ENCODE data around the gene VAV2.

The VAV2 gene

DNA sequence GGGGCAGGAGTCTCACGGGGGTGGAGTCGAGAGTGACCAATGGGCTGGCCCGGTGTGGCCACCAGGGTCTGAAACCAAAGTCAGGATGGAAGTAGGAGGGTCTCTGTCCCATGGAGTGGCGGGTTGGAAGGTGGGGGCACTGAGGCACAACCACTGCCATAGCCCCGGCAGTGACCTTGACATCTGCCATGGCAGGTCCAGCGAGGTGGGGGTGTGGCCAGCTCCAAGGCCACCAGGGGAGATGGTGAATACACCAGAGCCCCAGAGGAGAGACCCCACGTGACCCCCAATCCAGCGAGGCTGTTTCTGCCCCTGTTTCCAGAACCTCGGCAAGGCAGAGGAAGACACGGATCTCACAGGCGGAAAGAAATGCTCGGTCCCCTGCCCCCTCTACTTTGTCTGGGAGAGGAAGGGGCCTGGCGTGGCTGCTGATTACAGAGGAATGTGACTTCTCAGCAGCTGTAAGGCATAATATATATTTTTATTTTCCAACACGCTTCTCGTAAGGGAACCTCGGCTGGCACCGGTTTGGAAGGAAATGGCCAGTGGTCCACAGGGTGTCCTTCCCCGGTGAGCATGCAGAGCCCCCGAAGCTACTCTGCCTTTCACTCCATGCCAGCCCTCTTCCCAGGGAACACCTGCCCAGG lies 148.2 kb downstream of the VAV2 start:
- in situ Hi-C loops (cut with MboI; ENCODE audit: low sequenced_read_pairs): no loop called here

DNA sequence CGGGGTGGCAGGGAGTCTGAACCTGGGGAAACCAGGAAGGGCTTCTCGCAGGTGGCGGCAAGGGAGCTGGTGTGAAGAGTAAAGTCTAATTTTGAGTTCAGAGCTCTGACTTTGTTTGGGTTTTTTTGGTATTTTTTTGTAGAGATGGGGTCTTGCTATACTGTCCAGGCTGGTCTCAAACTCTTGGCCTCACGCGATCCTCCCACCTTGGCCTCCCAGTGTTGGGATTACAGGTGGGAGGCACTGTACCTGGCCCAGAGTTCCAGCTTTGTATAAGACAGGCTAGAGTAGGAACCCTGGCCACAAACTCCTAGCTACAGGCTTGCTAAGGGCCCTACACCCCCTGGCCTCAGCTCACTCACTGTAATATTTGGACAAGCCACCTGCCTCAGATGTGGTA lies 148.9 kb downstream of the VAV2 start:
- in situ Hi-C loops (cut with MboI; ENCODE audit: low sequenced_read_pairs): no loop called here

DNA sequence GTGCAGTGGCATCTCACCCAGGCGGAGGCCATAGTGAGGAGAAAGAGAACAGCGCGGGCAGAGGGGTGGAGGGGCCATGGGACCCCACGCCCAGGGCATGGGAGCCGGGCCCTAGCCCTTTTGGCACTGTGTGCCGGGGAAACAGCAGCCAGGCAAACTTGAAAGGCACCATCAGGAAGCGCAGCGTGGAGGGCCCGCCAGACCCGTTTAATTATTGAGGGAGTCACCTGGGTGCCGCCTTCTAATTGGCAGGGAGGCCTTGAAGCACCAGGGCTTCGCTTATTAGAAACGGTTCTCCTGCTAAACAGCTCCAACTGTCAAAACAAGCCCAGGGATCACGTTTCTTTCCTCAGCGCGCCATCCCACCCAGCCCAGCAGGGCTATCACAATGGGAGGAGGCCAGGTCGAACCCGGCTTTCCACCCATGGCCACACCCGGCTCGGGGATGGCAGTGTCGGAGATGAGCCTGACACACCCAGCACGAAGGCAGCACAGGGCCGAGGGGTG lies 149.3 kb downstream of the VAV2 start:
- in situ Hi-C loops (cut with MboI; ENCODE audit: low sequenced_read_pairs): no loop called here

DNA sequence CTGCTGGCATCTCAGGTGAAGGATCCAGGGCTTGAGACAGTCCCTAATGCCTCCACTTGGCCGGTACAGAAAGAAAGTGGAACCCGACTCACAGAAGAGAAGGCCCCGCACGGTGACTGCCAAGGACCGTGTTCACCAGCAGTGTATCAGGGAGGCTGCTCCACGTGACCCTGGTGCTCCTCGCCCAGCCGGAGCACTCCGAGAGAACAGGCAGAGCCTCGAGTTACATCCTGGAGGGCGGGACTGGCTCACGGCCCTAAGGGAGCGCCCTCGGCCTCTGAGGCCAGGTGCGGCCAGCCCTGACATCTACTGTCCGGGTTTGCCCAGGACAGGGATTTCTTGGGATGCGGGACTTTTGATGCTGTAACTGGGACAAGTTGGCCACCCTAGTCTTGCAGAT lies 149.9 kb downstream of the VAV2 start:
- in situ Hi-C loops (cut with MboI; ENCODE audit: low sequenced_read_pairs): no loop called here

DNA sequence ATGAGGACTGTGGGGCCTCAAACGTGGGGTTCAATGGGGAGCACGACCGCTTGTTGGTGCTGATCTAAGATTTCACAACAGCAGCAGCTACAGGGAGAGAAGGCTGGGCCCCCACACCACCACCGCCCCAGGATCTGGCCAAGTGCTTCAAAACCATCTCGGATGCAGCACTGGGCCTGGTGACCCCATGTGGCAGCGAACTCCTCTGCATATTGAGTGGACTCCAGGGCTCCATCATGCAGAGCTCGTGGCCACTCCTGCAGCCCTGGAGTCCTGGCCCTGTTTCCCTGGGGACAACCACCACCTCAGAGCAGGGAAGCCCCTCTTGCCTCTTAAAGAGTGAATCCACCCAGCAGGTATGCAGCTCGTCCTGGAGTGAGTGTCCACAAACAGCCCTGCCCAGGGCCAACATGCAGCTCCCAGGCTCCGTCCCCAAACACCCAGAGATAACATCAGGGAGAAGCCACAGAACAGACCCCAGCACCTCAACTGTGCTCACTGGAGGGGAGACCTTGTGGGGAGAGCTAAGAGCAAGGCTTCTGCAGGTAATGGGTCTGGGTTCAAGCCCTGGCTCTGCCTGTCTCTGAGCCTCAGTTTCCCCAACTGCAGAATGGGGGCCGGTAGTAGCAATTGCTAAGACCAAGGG lies 150.8 kb downstream of the VAV2 start:
- in situ Hi-C loops (cut with MboI; ENCODE audit: low sequenced_read_pairs): no loop called here

DNA sequence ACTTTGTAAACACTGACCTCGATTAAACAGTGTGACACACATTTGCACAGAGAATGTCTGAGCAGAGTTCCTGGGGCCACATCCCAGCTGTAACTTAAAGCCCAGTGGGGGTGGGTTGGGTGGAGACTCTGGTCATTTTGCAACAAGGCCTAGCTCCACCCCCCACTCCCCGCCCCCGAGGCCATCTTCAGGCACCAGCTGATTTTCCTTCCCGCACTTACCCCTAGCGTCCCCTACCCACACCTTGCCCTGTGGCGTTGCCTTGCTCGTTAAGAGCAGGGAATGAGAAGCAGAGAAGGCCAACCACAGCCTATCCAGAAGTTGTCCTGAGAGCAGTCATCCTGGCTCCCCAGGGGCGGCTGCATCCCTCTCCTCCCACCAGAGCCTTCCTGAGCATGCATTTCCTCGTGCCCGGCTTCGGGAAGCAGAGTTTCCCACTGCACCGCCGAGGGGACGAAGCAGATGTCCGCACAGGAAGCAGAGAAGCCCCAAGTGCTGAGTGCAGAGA lies 152.2 kb downstream of the VAV2 start:
- in situ Hi-C loops (cut with MboI; ENCODE audit: low sequenced_read_pairs): no loop called here

DNA sequence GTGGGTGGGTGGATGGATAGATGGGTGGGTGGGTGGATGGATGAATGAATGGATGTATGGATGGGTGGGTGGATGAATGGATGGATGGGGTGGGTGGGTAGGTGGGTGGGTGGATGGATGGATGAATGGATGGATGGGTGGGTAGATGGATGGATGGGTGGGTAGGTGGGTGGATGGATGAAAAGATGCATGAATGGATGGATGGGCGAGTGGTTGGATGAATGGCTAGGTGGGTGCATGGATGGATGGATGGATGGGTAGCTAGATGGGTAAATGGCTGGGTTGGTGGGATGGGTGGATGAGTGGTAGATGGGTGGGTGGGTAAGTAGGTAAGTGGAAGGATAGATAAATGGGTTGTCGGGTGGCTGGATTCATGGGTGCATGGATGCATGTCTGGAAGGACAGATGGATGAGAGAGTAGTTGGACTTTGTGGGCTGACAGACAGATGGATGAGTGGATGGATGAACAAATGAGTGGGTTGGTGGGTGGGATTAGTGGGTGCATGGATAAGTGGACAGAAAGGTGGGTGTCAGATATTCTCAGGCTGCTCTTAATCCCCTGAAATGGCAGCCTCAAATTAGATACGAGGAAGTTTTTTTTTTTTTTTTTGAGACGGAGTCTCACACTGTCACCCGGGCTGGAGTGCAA lies 153.1 kb downstream of the VAV2 start:
- in situ Hi-C loops (cut with MboI; ENCODE audit: low sequenced_read_pairs): no loop called here

DNA sequence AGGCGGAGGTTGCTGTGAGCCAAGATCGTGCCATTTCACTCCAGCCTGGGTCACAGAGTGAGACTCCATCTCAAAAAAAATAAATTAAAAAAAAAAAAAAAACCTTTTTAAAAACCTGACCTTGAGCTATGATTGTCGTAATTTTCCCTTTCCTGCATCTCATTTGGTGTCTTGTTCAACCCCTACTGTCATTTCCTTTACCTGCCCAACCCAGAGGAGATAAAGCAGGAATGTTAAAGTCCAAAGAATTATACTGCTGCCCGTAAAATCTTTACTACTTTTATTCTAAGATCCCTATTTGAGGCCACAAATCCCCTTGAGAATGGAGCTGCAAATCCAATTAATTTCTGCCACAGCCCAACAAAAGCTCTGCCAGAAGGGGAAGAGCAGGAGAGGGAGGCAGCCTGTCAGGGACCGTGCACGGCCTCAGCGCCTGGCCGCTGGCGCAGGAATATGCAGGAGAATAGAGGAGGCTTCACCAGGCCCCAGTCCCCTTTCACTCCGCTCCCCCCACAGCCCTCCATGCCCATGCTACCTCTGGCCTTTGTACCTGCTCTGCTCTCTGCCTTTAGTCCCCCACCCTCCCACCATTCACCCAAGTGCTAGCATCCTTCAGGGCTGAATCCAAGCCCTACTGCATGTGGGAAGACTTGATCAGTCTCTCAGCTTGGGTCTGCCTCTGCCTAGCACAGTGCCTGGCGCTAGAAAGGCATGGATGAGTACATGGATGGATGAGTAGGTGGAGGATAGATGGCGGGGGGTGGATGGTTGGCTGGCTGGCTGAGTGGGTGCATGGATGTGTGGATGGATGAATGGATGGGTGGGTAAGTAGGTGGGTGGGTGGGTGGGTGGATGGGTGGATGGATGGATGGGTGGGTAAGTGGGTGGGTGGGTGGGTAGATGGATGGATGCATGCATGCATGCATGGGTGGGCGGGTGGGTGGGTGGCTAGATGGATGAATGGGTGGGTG lies 154.2 kb downstream of the VAV2 start:
- in situ Hi-C loops (cut with MboI; ENCODE audit: low sequenced_read_pairs): no loop called here

DNA sequence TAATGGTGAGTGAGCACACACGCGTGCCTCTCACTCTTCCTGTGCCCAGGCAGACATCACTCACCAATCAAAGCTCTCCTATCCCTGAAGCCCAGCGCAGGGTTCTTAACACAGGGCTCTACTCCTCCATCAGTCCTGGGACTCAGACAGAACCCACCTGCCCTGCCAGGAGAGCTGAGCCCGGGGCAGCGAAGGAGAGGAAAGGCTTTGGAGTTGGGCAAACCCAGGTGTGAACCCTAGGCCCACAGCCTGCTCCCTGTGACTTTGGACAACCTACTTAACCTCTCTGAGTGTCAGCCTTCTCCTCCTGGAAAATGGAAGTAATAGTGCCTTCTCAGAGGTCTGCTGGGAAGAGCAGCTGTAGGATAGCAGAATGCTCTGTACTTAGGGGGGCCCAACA lies 155.3 kb downstream of the VAV2 start:
- in situ Hi-C loops (cut with MboI; ENCODE audit: low sequenced_read_pairs): no loop called here

DNA sequence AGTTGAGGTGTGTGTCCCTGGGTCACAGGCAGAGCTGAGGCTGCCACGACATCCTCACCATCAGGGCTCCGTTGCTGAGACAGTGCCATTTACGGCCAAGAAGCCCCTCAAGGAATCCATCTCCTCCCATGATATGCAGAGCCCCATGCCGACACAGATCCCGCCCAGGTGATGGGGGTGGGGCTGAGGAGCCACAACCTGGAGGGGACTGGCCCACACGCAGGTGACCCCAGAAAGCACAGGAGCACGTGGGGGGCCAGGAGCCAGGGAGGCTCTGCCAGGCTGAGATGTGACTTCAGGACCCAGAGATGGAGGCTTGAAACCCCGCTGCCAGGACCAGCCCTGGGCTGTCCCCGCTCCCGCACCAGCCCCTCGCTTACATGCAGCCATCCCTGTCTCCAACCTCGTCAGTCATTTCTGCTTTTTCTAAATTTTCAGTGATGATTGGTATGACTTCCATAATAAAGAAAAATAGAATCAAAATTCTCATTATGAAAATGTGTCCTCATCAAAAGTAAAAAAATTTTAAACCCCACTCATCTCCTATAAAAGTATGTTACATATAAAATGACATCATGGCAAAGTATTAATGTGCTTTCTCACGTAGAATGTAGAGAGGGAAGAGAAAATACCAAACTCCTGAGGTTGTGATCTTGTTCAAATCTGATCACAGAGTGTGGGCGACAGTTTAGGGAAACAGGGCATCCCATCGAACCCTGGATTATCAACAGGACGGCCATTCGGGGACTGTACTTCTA lies 155.9 kb downstream of the VAV2 start:
- in situ Hi-C loops (cut with MboI; ENCODE audit: low sequenced_read_pairs): no loop called here

DNA sequence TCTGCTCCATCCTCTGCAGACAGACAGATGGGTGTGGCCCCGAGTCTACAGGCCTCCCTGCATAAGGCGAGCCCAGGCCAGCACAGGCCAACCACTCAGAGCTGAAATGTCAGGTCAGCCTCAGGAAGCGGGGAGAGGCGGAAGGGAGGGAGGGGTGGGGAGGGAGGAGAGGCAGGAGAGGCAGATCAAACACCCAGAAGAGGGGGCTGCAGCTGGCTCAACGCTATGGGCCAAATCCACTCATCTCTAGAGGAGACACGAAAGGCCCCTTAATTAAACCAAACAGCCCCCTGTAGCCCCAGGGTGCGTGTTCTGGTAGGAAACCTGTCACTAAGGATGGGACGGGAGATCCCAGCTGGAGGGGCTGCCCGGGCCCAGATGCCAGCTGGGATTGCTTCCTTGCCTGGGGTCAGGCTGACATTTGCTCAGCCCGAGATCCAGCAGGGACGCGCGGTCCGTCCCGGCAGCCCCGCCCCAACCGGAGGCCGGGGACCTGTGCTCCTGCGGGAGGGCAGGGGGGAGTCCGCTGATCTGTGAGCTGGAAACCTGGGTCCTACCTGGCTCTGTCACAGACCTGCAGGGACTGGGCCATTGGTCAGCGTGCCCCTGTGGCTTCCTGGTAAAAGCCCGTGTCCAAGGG lies 156.7 kb downstream of the VAV2 start:
- in situ Hi-C loops (cut with MboI; ENCODE audit: low sequenced_read_pairs): no loop called here

DNA sequence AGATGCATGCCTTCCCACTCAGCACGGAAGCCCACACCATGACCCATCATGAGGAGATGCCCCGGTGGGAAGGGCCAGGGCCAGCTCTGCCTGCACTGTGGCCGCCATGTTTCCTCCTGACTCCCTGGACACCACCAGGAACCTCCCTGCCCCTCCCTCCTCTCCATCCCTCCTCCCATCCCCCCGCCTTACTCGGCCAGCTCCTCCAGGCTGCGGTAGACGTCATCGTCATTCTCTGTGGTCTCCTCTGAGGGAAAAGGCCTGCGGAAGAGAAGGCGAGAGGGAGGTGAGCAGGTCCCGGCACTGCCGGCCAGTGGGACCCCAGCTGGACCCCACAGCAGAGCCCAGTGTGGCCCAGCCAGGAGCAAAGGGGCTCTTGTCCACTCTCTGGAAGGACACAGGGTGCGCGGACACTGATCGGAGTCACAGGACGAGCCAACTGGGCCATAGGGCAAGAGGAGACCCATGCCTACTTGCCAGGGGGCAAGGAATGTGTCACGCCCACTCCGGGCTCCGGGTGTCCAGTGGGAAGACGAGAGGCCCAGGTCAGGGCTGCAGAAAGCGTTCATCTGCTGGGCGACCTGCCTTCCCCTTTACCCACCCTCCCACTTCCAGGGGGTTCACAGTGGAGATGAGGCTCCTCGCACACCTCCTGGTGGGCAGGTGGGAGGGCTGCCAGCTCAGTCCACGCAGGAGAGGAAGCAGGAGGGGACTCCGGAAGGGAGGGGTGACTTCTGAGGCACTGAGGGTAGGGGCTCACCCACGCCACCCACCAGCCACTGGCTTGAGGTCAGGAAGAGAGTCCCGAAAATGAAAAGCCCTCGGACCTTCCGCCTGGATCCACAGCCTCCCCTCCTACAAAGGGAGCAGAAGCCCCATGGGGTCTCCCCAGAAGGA lies 157.8 kb downstream of the VAV2 start:
- in situ Hi-C loops (cut with MboI; ENCODE audit: low sequenced_read_pairs): no loop called here

DNA sequence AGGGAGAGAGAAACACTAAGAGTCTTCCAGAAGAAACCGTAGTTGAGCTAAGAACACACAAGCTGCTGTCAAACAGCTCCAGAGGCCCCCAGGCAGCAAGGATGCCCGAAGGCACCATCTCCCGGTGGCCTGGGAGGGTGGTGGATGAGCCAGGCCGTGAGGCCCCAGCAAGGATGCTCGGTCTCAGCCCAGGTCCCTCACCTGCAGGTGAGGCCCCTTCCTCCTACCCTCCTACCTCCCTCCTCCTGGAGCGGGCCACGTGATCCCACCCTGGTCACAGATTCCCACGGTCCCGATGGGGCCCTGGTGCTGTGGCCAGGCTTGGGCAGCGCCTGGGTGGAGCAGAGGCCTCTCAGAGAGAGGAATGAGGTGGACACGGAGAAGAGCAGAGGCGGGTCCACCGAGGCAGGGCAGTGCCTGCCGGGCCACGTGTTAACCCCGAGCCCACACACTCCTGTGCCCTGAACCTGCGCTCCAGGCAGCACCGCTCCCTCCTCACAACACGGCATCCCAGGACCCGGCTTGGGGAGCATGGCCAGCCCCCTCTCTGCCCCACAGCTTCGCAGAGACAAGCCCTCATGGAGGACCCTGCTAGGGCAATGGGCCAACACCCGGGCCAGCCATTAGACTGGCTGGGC lies 158.6 kb downstream of the VAV2 start:
- in situ Hi-C loops (cut with MboI; ENCODE audit: low sequenced_read_pairs): no loop called here

DNA sequence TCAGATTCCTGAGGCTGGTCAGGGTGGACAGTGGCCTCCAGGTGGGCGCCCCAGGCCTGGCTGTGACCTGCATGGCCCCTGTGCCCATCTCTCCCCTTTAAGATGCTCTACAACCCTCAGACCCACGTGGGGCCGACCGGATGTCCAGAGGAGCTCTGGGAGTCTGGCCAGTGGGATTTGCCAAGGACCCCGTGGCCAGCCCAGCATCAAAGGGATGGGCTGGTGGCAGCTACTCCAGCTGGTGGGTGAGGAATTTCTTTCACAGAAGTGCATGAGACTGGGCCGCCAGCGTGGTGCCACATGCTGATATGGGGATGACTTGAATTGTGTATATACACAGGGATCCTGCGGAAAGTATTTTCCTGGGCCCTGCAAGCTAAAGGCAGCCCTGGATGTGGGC lies 159.2 kb downstream of the VAV2 start:
- in situ Hi-C loops (cut with MboI; ENCODE audit: low sequenced_read_pairs): no loop called here

DNA sequence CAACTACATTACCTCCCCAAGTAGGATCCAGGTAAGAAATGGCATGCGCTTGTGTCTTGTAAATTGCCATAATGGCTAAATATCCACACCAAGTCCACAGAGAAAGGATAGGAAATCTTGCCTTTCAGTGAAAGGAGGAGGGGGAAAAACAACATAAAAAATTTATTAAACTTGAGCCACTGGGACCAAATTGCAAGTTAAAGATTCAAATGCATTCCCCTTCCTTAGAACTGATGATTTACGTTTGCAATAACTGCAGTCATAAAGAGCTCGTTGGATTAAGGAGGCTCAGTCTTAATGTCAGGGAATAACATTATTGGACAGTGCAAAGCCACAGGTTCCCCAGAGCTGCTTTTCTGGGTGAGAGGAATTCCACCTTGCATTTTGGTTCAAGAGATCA lies 161.4 kb downstream of the VAV2 start:
- in situ Hi-C loops (cut with MboI; ENCODE audit: low sequenced_read_pairs): no loop called here

DNA sequence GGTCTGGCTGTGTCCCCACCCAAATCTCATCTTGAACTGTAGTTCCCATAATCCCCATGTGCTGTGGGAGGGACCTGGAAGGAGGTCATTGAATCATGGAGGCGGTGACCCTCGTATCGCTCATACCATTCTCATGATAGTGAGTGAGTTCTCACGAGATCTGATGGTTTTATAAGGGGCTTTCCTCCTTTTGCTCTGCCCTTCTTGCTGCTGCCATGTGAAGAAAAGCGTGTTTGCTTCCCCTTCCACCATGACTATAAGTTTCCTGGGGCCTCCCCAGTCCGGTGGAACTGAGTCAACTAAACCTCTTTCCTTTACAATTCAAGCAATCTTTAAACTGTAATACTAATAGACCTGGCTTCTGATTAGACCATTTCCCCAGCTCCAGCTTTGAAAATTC lies 161.8 kb downstream of the VAV2 start:
- in situ Hi-C loops (cut with MboI; ENCODE audit: low sequenced_read_pairs): no loop called here

DNA sequence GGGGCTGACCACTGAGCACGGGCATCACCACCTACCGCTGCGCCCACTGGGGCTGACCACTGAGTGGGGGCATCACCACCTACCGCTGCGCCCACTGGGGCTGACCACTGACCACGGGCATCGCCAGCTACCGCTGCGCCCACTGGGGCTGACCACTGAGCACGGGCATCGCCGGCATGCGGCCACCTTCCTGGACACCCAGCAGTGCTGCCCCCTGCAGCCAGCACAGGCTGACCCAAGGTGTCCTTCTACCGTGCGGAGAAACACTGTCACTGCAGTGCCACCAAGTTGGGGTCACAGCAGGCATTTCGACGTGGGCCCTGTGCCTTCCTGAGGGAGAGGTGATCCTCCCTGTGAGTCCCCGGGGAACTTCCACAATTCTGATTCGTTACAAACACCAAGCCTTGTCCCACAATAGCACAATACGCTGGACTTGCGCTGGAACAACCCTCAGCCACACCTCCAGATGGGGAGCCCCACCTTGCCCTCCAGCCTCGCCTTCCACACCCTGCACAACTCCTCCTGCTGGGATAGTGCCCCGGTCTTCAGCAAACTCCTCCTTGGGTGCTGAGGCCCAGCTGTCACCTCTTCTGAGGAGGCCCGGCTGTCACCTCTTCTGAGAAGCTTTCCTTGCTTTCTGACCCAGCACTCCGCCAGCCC lies 163.7 kb downstream of the VAV2 start:
- in situ Hi-C loops (cut with MboI; ENCODE audit: low sequenced_read_pairs): no loop called here

All from HL-60/S4 treated with phorbol 12-myristate 13-acetate at 8.2 ng/mL for 4 days and 3 days (cell line).